Stimulated activated naive CD8-positive, alpha-beta T cell treated with anti-CD3 and anti-CD28 coated beads, Interleukin-15, amount 100 ng/mL, for 72 hours (primary cell): ENCODE data around the gene HOXD9.

Experiments used
- ATAC-seq: fragments of 150-1000 bp; cut with Tn5 transposase; 2 replicates; pipeline ENCODE4 v1.10.0; 2021; ENCODE audit warnings: mild to moderate bottlenecking, moderate library complexity
- DNase-seq, 2 donors: peaks; one replicate each; pipeline ENCODE4 v3.0.0; 2021 to 2022
- H3K27ac Mint-ChIP-seq, 2 donors: one replicate each; pipeline ENCODE4 v1.8.0; 2022; ENCODE audit warnings: mild to moderate bottlenecking in 2 of 2, mixed read lengths in 2 of 2, moderate library complexity in 2 of 2
- H3K27me3 Mint-ChIP-seq: one replicate; pipeline ENCODE4 v1.8.0; 2022; ENCODE audit warnings: mixed read lengths
- H3K4me1 Mint-ChIP-seq: one replicate; pipeline ENCODE4 v1.8.0; 2022; ENCODE audit warnings: mild to moderate bottlenecking, mixed read lengths
- H3K4me3 Mint-ChIP-seq, 2 donors: one replicate each; pipeline ENCODE4 v1.8.0; 2022; ENCODE audit warnings: mild to moderate bottlenecking in 2 of 2, mixed read lengths in 2 of 2, moderate library complexity in 1 of 2
- H3K9me3 Mint-ChIP-seq, 2 donors: one replicate each; pipeline ENCODE4 v1.8.0; 2022; ENCODE audit warnings: mixed read lengths in 2 of 2

HOXD9 gene

DNA sequence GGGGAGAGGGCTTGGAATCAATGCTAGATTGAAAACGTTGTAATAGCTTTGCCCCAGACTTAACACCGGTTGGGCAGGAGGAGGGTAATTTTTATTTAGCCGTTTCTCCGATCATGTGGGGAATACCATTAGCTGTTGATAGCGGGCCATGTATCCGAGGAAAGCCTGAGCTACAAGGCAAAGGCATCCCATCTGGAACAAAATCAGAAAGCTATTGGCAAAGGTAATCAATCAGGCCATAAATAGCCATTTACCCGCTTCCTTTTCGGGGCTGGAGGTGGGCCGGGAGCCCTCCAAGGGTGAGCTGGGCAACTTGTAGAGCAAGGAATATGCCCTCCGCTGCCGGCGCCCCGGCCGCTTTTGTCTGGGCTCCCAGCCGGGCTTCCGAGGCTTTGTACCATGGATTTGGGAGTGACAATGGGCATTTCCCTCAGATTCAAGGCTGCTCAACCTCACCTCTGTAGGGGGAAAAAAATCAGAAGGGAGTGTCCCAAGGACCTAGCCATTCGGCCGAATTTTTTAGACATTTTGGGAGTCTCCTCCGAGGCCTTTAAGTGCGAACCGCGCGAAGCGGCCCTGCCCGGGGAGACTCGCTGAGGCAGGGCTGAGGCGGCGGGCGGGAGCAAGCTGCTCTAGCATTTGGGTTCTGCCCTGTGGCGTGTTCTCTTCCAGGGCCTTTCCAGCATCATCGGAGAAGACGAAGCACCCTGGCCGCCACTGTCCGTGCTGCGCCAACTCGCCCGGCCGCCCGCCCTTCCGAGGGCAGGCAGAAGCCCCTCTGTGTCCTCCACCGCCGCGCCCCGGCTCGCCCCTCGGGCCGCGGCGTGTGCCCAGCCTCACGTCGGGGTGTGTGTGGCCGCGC is 1.1 kb upstream of the HOXD9 start:
- peak in 1 of 2 donors; percentile 7 for DNase-seq
- Mint-ChIP-seq H3K9me3 (peaks cover 8 to 11% of the 10 kb centered on the region in 2 donors), H3K27ac (no peak overlapping the region)

DNA sequence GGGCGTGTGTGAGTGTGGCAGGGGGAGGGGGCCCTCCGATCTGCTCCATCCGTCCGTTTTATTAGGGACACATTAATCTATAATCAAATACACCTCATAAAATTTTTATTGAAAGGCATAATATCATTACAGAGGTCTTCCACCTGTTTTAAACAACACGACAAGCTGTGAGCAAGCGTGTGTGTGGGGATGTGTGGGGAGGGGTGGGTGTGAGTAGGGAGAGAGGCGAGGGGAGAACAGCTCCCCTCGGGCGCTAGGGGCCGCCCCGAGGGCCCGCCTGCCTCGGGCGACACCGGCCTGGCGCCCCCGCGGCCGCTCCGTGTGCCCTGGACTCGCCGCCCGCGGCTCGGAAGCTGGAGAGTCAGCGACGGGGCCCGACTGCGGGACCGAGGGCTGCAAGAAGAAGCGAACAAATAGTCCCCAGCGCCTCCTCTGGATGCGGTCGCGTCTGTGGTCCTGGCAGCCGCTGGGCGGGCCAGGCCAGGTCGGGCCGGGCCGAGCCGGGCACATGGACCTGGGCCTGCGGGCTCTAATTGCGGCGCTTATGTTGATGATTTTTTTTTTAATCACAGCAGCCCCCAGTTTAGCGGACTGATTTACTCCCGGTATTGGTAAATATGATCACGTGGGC is 352 bp upstream of the HOXD9 start:
- Mint-ChIP-seq H3K4me1 (peaks cover 33% of the 10 kb centered on the region), H3K27ac (no peak overlapping the region), H3K27me3 (peaks cover 99% of the 10 kb centered on the region), H3K9me3 (peaks cover 3 to 8% of the 10 kb centered on the region in 2 donors), H3K4me3 (peak overlapping the region; percentile 68 to 80)
- ATAC-seq (peak; percentile 19), DNase-seq (no peak)

More for the DNA sequence above, 1.1 kb upstream of the HOXD9 start:
- peaks cover 33% of the 10 kb centered on the region for H3K4me1 Mint-ChIP-seq
- peaks cover 99% of the 10 kb centered on the region for H3K27me3 Mint-ChIP-seq
- H3K4me3 Mint-ChIP-seq: peak overlapping the region in 1 of 2 donors; percentile 39
- no peak for ATAC-seq

DNA sequence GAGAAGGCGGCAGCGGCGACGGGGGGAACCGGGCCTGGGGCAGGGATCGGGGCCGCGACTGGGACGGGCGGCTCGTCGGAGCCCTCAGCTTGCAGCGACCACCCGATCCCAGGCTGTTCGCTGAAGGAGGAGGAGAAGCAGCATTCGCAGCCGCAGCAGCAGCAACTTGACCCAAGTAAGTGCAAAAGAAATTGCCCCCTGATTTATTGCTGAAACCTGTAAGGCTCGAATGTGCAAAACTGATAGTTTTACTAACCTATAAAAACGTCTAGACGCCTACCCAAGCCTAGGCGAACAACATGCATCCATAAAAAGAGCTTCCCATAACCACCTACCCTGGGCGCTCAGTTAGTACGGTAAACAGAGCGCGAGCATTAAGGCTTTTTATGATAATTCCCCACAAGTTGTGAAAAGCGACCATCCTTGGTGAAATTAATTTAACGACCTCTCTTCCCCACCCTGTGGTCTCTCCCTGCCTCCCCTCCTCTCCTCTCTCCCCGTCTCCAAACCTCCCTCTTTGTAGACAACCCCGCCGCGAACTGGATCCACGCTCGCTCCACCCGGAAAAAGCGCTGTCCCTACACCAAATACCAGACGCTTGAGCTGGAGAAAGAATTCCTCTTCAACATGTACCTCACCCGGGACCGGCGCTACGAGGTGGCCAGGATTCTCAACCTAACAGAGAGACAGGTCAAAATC is 1.0 kb downstream of the HOXD9 start:
- no peak overlapping the region for H3K27ac Mint-ChIP-seq
- H3K27me3 Mint-ChIP-seq: peaks cover 99% of the 10 kb centered on the region
- peak overlapping the region; percentile 18 to 67 for H3K4me3 Mint-ChIP-seq
- peaks cover 38% of the 10 kb centered on the region for H3K4me1 Mint-ChIP-seq
- DNase-seq (no peak), ATAC-seq (no peak)
- peaks cover 0 to 5% of the 10 kb centered on the region in 2 donors for H3K9me3 Mint-ChIP-seq

DNA sequence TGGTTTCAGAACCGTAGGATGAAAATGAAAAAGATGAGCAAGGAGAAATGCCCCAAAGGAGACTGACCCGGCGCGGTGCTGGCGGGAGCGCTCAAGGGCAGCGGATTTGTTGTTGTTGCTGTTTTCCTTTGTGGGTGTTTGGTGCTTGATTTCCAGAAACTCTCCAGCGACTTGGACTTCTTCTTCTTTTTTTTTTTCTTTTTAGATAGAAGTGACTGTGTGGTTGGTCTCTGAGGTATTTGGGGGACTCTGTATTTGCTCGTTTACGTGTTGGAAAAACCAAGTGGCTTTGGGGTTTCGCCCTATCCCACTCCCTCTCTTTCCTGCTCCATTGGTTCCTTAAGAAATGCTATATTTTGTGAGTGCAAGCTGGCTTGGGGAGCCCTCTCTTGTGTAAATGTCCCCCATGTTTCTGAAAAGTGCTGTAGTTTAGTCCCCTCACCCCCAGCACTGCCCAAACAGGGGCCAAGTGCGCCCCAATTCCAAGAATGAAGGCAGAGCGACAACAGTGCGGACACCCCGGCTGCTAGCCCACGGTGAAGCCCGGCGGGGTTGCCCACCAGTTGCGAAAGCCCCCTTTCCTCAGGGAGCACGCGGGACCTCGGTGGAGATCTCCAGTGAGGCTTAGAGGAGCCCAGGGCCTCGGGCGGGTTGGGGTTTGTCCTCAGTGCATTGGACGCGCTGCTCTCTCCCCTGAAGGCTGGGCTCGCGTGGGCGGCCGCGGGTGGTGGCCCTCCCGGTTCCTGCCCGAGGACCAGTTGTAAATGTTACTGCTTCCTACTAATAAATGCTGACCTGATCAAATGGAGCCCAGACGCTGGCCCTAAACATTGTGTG is 1.8 kb downstream of the HOXD9 start:
- DNase-seq: peak in 1 of 2 donors; percentile 7
- Mint-ChIP-seq H3K4me3 (no peak overlapping the region), H3K27ac (no peak overlapping the region), H3K9me3 (no peaks in the 10 kb centered on the region), H3K27me3 (peaks cover 99% of the 10 kb centered on the region), H3K4me1 (peaks cover 39% of the 10 kb centered on the region)
- ATAC-seq: no peak

DNA sequence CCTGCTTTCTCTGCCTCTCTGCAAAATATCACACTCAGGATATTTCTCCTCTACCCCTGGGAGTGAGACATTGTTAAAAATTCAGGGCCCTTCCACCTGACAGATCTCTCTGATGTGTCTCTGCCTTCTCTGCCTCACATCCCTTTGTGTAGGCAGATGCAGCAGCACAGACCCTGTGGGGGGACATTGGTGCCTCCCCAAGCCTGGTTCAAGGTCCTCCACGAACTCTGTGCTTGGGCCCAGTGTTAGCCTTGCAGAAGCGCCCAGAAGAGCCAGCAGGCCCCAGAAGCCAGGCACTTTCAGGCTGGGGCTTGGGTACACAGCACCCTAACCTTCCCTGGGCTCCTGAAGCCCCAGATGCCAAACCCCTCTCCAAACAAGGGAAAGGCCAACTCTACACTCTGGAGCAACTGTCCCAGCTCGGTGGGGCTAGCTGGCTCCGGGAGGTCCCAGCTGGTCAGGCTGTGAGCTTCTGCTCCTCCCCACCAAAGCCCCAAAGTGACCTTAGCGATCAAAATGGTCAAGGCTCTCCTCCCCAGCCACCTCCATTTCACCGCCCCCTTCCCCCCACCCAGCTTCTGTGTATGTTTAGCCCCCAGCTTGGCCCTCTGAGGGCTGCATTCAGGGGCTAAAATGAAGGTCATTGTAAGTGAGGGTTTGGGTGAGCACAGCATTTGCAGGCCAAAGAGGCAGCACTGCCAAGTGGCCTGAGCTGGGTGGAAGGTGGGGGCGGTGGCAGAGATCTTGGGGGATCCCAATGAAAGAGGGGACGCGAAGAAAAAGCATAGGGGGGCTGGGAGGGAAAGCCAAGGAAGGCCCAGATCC is 2.6 kb downstream of the HOXD9 start:
- ATAC-seq: no peak
- Mint-ChIP-seq H3K4me3 (no peak overlapping the region), H3K27ac (no peak overlapping the region)

DNA sequence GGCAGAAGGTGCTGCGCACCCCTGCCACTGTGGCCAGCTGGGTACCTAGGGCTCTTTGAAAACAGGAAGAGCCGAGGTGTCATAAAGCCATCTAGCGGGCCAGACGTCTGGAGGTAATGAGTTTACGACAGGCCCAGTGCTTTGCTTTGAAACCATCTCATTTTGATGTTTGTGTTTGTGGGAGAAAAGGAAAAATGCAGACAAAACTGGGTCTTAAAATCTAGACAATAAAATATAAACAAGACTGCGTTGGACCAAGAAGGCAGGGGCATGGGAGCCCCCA is 3.2 kb downstream of the HOXD9 start:
- Mint-ChIP-seq H3K4me3 (no peak overlapping the region), H3K4me1 (peaks cover 42% of the 10 kb centered on the region), H3K27me3 (peaks cover 95% of the 10 kb centered on the region), H3K9me3 (no peaks in the 10 kb centered on the region), H3K27ac (no peak overlapping the region)
- DNase-seq (no peak), ATAC-seq (no peak)

More for the DNA sequence above, 2.6 kb downstream of the HOXD9 start:
- Mint-ChIP-seq H3K9me3 (no peaks in the 10 kb centered on the region), H3K4me1 (peaks cover 40% of the 10 kb centered on the region), H3K27me3 (peaks cover 96% of the 10 kb centered on the region)
- peak in 1 of 2 donors; percentile 7 for DNase-seq

DNA sequence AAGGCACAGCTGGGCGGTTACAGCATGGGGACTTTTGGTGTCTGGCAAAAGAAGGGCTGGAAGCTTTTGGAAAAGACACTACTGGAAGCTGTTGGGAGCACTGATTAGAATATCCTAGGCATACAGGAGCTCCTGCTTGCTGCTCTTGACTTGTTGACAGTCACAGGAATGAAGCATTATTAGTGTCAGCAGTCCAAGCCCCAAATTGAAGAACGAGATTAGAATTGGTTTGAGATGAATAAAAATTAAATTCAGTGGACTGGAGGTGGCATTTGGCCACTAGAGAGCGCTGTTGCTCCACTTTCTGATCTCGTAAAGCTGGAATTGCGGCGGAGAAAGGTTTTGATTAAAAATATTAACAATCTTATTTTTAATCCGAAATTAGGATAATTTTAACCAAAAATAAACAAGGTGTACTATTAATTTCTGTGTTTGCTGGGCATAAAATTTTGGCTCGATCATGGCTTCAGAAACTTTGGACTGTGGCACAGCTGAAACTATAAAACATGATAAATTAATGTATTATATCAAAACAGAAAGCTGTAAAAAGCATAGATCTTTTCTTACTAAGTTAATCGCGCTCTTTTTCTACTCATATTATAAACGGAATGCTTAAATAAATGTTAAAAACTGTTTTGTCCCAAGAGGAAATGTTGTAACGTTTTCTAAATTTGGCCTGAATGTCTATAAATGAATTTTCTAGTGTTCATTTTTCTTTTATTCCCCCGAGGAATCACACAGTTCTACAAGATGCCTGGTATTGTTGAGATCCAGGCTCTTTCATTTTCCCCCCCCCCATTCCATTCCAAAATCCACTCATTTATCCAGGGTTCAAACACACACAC is 4.6 kb downstream of the HOXD9 start:
- Mint-ChIP-seq H3K4me1 (peaks cover 45% of the 10 kb centered on the region), H3K9me3 (no peaks in the 10 kb centered on the region), H3K4me3 (no peak overlapping the region), H3K27ac (no peak overlapping the region), H3K27me3 (peaks cover 96% of the 10 kb centered on the region)
- peak in 1 of 2 donors; percentile 58 for DNase-seq
- no peak for ATAC-seq

DNA sequence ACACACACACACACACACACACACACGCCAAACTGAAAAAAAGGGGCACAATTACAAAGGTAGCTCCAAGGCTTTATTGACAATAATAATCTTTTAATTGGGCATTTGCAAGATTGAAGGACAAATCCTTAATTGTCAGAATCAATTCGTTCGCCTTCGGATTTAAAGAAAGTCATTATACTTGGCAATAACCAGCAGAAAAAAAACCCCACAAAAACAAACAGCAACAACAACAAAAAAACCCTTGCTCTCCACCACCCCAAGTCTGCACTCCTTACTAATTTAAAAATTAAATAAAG is 5.2 kb downstream of the HOXD9 start:
- Mint-ChIP-seq H3K9me3 (no peaks in the 10 kb centered on the region), H3K4me1 (peaks cover 51% of the 10 kb centered on the region), H3K27ac (no peak overlapping the region), H3K27me3 (peaks cover 96% of the 10 kb centered on the region), H3K4me3 (no peak overlapping the region)
- ATAC-seq (no peak), DNase-seq (no peak)

DNA sequence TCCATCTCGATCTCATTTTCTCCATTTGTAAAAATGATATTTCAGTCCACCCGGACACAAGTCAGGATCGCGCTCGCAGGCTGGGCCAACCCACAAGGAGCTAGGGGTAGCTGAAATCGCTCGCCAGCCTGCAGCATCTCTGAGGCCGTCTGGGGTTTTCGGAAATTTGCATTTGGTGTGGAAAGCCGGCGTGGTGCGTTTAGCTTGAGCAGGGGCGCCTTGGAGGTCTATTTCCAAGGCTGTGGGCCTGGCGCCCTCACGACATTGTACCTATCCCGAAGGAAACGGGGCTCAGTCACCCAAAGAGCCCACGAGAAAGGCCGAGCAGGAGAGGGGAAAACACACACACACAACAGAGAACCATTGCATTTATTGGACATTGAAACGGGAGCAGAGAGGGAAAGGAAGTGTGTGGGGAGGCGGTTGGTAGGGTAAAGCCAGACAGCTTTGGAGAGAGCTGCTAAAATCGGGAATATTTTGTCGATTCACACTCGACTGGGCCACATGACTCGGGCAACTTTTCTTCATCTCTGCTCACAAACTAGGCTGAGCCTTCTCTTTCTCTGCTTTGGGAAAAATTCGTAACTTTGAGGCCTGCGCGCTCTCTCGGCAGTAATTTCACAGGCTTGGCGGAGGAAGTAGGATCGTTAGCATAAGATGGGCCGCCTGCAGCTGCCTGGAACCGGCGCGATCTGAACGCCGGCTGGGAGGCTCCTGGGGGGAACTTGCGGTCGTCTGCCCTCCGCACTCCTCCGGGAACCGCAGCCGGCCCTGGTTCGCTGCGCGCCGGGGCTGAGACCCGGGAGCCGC is 5.9 kb downstream of the HOXD9 start:
- Mint-ChIP-seq H3K27ac (peak overlapping the region; percentile 61 to 67), H3K27me3 (peaks cover 96% of the 10 kb centered on the region), H3K9me3 (no peaks in the 10 kb centered on the region), H3K4me3 (peak overlapping the region; percentile 41 to 58), H3K4me1 (peaks cover 51% of the 10 kb centered on the region)
- ATAC-seq (no peak), DNase-seq (peak in 1 of 2 donors; percentile 9)

DNA sequence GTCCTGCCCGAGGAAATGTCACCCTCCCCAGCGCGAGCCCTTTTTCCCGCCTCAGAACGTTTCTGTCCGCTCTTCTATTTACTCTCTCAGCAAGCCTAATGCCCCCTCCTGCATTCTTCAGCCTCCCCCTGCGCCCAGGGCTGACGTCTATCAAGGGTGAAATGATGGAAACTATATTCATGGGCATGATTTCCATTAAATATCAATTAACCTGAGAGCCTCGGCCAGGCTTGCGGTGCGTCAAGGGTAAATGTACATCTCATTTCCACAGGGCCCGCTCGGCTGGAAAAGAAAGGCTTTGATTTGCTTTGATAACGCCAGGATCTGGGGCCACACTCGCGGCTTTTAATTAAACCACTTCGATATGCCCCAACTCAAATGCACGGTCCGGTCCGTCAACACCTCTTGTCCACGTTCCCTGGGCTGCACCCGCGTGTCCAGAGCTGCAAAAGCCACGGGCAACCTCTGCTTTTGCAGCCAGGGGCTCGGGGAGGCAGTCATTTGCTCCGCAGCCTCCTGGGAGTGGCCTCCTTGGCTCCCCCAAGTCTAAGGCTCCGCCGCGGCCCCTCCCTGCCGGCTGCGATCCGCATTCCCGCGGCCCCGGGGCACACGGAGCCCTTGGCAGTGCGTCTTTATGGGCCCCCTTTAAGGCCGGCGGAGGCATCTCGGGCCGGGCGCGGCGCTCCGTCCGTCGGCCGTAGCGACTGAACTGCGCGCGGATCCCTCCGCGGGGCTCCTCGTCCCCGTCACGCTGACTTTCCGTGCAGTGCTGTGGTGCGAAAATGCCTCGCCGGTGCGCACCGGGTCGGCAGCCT is 6.7 kb downstream of the HOXD9 start, which contains the start of gene HOXD8:
TSS of gene HOXD8 (plus strand) at position 724 of the 815 bp plus-strand sequence. CDS start 662 bp downstream, outside the sequence.
- H3K4me3 Mint-ChIP-seq: peak within 1 kb of the TSS; percentile 63 to 70
- ATAC-seq (peak; percentile 43), DNase-seq (peak in 1 of 2 donors; percentile 35)
- H3K27me3 Mint-ChIP-seq: peaks cover 96% of the 10 kb centered on the region
- peak within 1 kb of the TSS; percentile 61 to 67 for H3K27ac Mint-ChIP-seq
- H3K9me3 Mint-ChIP-seq: no peaks in the 10 kb centered on the region
- H3K4me1 Mint-ChIP-seq: peaks cover 43% of the 10 kb centered on the region

DNA sequence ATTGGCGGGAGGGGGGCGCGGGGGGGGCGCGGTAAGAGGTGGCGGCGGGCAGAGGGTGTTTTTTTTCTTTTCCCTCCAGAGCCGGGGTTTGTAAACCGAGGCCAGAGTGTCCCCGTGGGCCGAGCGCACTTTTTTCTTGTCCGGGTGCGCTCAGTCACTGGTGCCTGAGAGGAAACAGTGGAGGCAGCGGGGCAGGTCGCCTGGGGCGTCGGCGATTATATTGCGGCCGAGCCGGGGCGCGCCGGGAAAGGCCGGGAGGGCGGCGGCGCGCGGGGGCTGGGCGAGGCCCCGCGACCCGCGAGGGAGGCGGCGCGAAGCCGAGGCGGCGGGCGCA is 7.3 kb downstream of the HOXD9 start:
- no peaks in the 10 kb centered on the region for H3K9me3 Mint-ChIP-seq
- ATAC-seq (peak; percentile 21), DNase-seq (peak in 1 of 2 donors; percentile 11)
- peaks cover 40% of the 10 kb centered on the region for H3K4me1 Mint-ChIP-seq
- H3K27me3 Mint-ChIP-seq: peaks cover 96% of the 10 kb centered on the region
- H3K4me3 Mint-ChIP-seq: peak overlapping the region; percentile 41 to 63
- no peak overlapping the region for H3K27ac Mint-ChIP-seq

DNA sequence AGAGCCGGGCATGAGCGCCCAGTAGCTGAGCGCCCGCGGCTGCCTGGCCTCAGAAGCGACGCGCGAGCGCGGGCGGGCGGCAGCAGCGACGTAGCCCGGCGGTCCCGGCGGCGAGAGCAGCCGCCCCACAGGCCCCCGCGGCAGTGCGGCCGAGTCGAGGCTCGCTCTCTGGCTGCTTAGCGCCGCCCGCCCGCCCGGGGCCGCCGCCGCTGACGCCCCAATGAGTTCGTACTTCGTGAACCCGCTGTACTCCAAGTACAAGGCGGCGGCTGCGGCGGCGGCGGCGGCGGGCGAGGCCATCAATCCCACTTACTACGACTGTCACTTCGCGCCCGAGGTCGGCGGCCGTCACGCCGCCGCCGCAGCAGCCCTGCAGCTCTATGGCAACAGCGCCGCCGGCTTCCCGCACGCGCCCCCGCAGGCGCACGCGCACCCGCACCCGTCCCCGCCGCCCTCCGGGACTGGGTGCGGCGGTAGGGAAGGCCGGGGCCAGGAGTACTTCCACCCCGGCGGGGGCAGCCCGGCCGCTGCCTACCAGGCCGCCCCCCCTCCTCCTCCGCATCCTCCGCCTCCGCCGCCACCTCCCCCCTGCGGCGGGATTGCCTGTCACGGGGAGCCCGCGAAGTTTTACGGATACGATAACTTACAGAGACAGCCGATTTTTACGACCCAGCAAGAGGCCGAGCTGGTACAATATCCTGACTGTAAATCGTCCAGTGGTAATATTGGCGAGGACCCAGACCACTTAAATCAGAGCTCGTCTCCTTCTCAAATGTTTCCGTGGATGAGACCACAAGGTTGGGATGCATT is 7.8 kb downstream of the HOXD9 start:
- peaks cover 96% of the 10 kb centered on the region for H3K27me3 Mint-ChIP-seq
- ATAC-seq (peak; percentile 55), DNase-seq (no peak)
- peaks cover 43% of the 10 kb centered on the region for H3K4me1 Mint-ChIP-seq
- peak overlapping the region; percentile 45 to 70 for H3K4me3 Mint-ChIP-seq
- H3K27ac Mint-ChIP-seq: peak overlapping the region in 1 of 2 donors; percentile 74
- H3K9me3 Mint-ChIP-seq: no peaks in the 10 kb centered on the region
